ENCODE results near the gene INPP5J.
"Not testable (repeated sequence)": the region's sequence is repeated elsewhere in the genome, so short reads cannot be mapped to it uniquely, and the experiment has no call there.

GRCh38 chr22:31097539-31097938, 25.2 kb upstream of the INPP5J start:
- TF ChIP-seq ZNF384 (IDR thresholded peaks at IDR 0.05; ENCODE audit: low read depth, low read length); POLR2AphosphoS5 (IDR thresholded peaks at IDR 0.05; ENCODE audit: control insufficient read depth, insufficient read depth, low read depth, low read length); USF2 (CRISPR knock-in tag; IDR thresholded peaks at IDR 0.05): not testable (repeated sequence)
